CD4-positive, alpha-beta T cell treated with Interleukin-6 for 4 hours (primary cell): ENCODE measurements around the gene FCHO2.
"Not testable (repeated sequence)": the region's sequence is repeated elsewhere in the genome, so short reads cannot be mapped to it uniquely, and the experiment has no call there.

Experiments
- DNase-seq: peaks from one replicate; pipeline ENCODE4 v3.0.0-alpha.2; 2020; ENCODE audit warnings: mixed read lengths

Gene FCHO2

GRCh38 chr5:72956324-72957140, 691 bp downstream of the FCHO2 start:
- peak; percentile 35 for DNase-seq

- DNase-seq, result no peak
Measured at GRCh38 chr5:72957337-72957736, 1.5 kb downstream of the FCHO2 start.

GRCh38 chr5:72959257-72959656, 3.4 kb downstream of the FCHO2 start:
- DNase-seq, result no peak

- not testable (repeated sequence) for DNase-seq
Measured at GRCh38 chr5:72974481-72974880, 18.6 kb downstream of the FCHO2 start.

- DNase-seq, result not testable (repeated sequence)
Measured at GRCh38 chr5:72976810-72977209, 21.0 kb downstream of the FCHO2 start.

GRCh38 chr5:72985719-72986118, 29.9 kb downstream of the FCHO2 start:
- no peak for DNase-seq

- no peak for DNase-seq
Measured at GRCh38 chr5:72988769-72989168, 32.9 kb downstream of the FCHO2 start.

- no peak for DNase-seq
Measured at GRCh38 chr5:72991394-72991793, 35.6 kb downstream of the FCHO2 start.

- DNase-seq, result no peak
Measured at GRCh38 chr5:72994578-72994977, 38.7 kb downstream of the FCHO2 start.

GRCh38 chr5:72996632-72997031, 40.8 kb downstream of the FCHO2 start:
- DNase-seq, result no peak

- DNase-seq, result no peak
Measured at GRCh38 chr5:72999916-73000315, 44.1 kb downstream of the FCHO2 start.

GRCh38 chr5:73005886-73006285, 50.0 kb downstream of the FCHO2 start:
- DNase-seq, result no peak

GRCh38 chr5:73007051-73007450, 51.2 kb downstream of the FCHO2 start:
- DNase-seq, result no peak

- DNase-seq, result no peak
Measured at GRCh38 chr5:73008831-73009230, 53.0 kb downstream of the FCHO2 start.

- DNase-seq, result not testable (repeated sequence)
Measured at GRCh38 chr5:73011612-73012011, 55.8 kb downstream of the FCHO2 start.

GRCh38 chr5:73018892-73019291, 63.1 kb downstream of the FCHO2 start:
- DNase-seq, result no peak

GRCh38 chr5:73019766-73020165, 63.9 kb downstream of the FCHO2 start:
- no peak for DNase-seq

- no peak for DNase-seq
Measured at GRCh38 chr5:73022471-73023169, 66.8 kb downstream of the FCHO2 start.

GRCh38 chr5:73024946-73025544, 69.2 kb downstream of the FCHO2 start:
- not testable (repeated sequence) for DNase-seq

GRCh38 chr5:73027361-73027760, 71.5 kb downstream of the FCHO2 start:
- no peak for DNase-seq

- DNase-seq, result no peak
Measured at GRCh38 chr5:73027816-73028215, 72.0 kb downstream of the FCHO2 start.

- no peak for DNase-seq
Measured at GRCh38 chr5:73028991-73029595, 73.3 kb downstream of the FCHO2 start.

- DNase-seq, result no peak
Measured at GRCh38 chr5:73030531-73030930, 74.7 kb downstream of the FCHO2 start.
